HG03060 (cell line): ENCODE measurements around the gene RNF113B.

Experiments
- ATAC-seq: cut with Tn5 transposase; IDR thresholded peaks from one replicate; pipeline ENCODE4 v1.9.1; 2021; ENCODE audit warnings: low read depth, moderate number of reproducible peaks; ENCODE audit not compliant: unreplicated experiment

Gene RNF113B

GRCh38 chr13:98176777-98177608 is at the start of gene RNF113B:
Gene RNF113B (minus strand): TSS chr13:98177269. CDS start chr13:98177236, 33 bp downstream.
- ATAC-seq = no peak

GRCh38 chr13:98226496-98226895 is 49.4 kb upstream of the RNF113B start:
- ATAC-seq = no peak

GRCh38 chr13:98225036-98225940 is 48.2 kb upstream of the RNF113B start:
- ATAC-seq = no peak

- no peak for ATAC-seq
Measured at GRCh38 chr13:98224557-98224956, 47.5 kb upstream of the RNF113B start.

GRCh38 chr13:98223741-98224140 is 46.7 kb upstream of the RNF113B start:
- no peak for ATAC-seq

GRCh38 chr13:98222816-98223215 is 45.7 kb upstream of the RNF113B start:
- ATAC-seq = no peak

GRCh38 chr13:98222081-98222554 is 45.0 kb upstream of the RNF113B start:
- no peak for ATAC-seq

- ATAC-seq = no peak
Measured at GRCh38 chr13:98221234-98221633, 44.2 kb upstream of the RNF113B start.

GRCh38 chr13:98220271-98220791 is 43.3 kb upstream of the RNF113B start:
- ATAC-seq = no peak

- ATAC-seq = no peak
Measured at GRCh38 chr13:98219685-98220084, 42.6 kb upstream of the RNF113B start.

GRCh38 chr13:98217597-98217996 is 40.5 kb upstream of the RNF113B start:
- no peak for ATAC-seq

GRCh38 chr13:98216711-98217285 is 39.7 kb upstream of the RNF113B start:
- ATAC-seq = no peak

- no peak for ATAC-seq
Measured at GRCh38 chr13:98216135-98216565, 39.1 kb upstream of the RNF113B start.

- ATAC-seq = no peak
Measured at GRCh38 chr13:98215508-98215907, 38.4 kb upstream of the RNF113B start.

GRCh38 chr13:98214707-98215106 is 37.6 kb upstream of the RNF113B start:
- ATAC-seq = no peak

GRCh38 chr13:98214008-98214643 is 37.1 kb upstream of the RNF113B start:
- ATAC-seq = no peak

- no peak for ATAC-seq
Measured at GRCh38 chr13:98213354-98213753, 36.3 kb upstream of the RNF113B start.

GRCh38 chr13:98212763-98213162 is 35.7 kb upstream of the RNF113B start:
- no peak for ATAC-seq

- ATAC-seq = no peak
Measured at GRCh38 chr13:98208606-98209005, 31.5 kb upstream of the RNF113B start.

- ATAC-seq = no peak
Measured at GRCh38 chr13:98207416-98207815, 30.3 kb upstream of the RNF113B start.
